Measurements from ENCODE around the gene SULT1C3.

The SULT1C3 gene

GRCh38 chr2:108229875-108230274 is 9.9 kb upstream of the SULT1C3 start:
- CTCF ChIA-PET, result no interaction called here
- no peak for DNase-seq (ENCODE audit: low read depth, low spot score)
- POLR2A ChIA-PET, result no interaction called here
- no peak overlapping the region for H3K4me3 ChIP-seq (ENCODE audit: low read depth, low read length)
- TF ChIP-seq CTCF (IDR thresholded peaks at IDR 0.05; ENCODE audit: insufficient read depth, low read length, missing control alignments), result no peak

GRCh38 chr2:108235577-108235976 is 4.2 kb upstream of the SULT1C3 start:
- ChIA-PET CTCF (interaction anchor here (1.3 kb wide), 1 partner anchor 20 kb away, joined by 3 read pairs; no protein-coding TSS in a partner anchor), POLR2A (no interaction called here)
- no peak for DNase-seq (ENCODE audit: low read depth, low spot score)
- no peak for TF ChIP-seq CTCF (IDR thresholded peaks at IDR 0.05; ENCODE audit: insufficient read depth, low read length, missing control alignments)
- H3K4me3 ChIP-seq (ENCODE audit: low read depth, low read length), result no peak overlapping the region

- ChIA-PET CTCF (no interaction called here), POLR2A (no interaction called here)
- TF ChIP-seq CTCF (IDR thresholded peaks at IDR 0.05; ENCODE audit: insufficient read depth, low read length, missing control alignments), result no peak
- DNase-seq (ENCODE audit: low read depth, low spot score), result no peak
- H3K4me3 ChIP-seq (ENCODE audit: low read depth, low read length), result no peak overlapping the region
Measured at GRCh38 chr2:108236676-108237335, 3.0 kb upstream of the SULT1C3 start.

GRCh38 chr2:108240966-108241365 is 1.2 kb downstream of the SULT1C3 start:
- CTCF ChIA-PET, result no interaction called here
- POLR2A ChIA-PET, result no interaction called here
- H3K4me3 ChIP-seq (ENCODE audit: low read depth, low read length), result no peak overlapping the region

GRCh38 chr2:108243566-108243965 is 3.8 kb downstream of the SULT1C3 start:
- ChIA-PET CTCF (interaction anchor here (1.3 kb wide), 1 partner anchor 28 kb away, joined by 3 read pairs; no protein-coding TSS in a partner anchor), POLR2A (interaction anchor here (0.7 kb wide), 1 partner anchor 13 kb away, joined by 3 read pairs; no protein-coding TSS in a partner anchor)
- no peak for TF ChIP-seq CTCF (IDR thresholded peaks at IDR 0.05; ENCODE audit: insufficient read depth, low read length, missing control alignments)
- DNase-seq (ENCODE audit: low read depth, low spot score), result no peak
- no peak overlapping the region for H3K4me3 ChIP-seq (ENCODE audit: low read depth, low read length)

More at GRCh38 chr2:108240966-108241365, 1.2 kb downstream of the SULT1C3 start:
- DNase-seq (ENCODE audit: low read depth, low spot score), result no peak
- TF ChIP-seq CTCF (IDR thresholded peaks at IDR 0.05; ENCODE audit: insufficient read depth, low read length, missing control alignments), result no peak

GRCh38 chr2:108244667-108245414 is 5.1 kb downstream of the SULT1C3 start:
- ChIA-PET POLR2A (no interaction called here), CTCF (no interaction called here)
- DNase-seq (ENCODE audit: low read depth, low spot score), result no peak
- no peak for TF ChIP-seq CTCF (IDR thresholded peaks at IDR 0.05; ENCODE audit: insufficient read depth, low read length, missing control alignments)
- H3K4me3 ChIP-seq (ENCODE audit: low read depth, low read length), result no peak overlapping the region
